GM19238 (cell line): ENCODE data around the gene RET.

ENCODE experiments used
- DNase-seq: peaks from one replicate; pipeline ENCODE4 v3.0.0; 2011; ENCODE audit warnings: low spot score; ENCODE audit not compliant: insufficient read length

RET gene

DNA sequence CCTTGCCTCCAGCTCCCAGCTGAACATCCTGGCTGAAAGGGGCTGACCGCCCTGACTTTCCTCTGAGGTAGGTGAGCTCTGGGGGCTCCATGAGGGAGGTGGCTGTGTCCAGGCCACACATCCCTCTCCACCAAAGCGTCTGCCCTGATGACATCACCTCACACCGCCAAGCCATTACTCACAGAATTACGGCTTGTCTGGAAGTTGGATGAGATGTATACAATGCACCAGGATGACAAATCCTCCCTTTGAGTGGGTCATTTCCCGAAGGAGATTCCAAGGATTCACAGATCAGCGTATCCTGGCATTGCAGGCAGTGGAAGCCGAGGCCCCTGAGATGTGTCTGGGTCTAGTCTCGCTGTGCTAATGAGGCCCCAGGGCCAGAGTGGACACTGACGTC lies 15.1 kb upstream of the RET start:
- DNase-seq = no peak

GRCh38 chr10:43062402-43063160 lies 14.3 kb upstream of the RET start:
- DNase-seq = no peak

DNA sequence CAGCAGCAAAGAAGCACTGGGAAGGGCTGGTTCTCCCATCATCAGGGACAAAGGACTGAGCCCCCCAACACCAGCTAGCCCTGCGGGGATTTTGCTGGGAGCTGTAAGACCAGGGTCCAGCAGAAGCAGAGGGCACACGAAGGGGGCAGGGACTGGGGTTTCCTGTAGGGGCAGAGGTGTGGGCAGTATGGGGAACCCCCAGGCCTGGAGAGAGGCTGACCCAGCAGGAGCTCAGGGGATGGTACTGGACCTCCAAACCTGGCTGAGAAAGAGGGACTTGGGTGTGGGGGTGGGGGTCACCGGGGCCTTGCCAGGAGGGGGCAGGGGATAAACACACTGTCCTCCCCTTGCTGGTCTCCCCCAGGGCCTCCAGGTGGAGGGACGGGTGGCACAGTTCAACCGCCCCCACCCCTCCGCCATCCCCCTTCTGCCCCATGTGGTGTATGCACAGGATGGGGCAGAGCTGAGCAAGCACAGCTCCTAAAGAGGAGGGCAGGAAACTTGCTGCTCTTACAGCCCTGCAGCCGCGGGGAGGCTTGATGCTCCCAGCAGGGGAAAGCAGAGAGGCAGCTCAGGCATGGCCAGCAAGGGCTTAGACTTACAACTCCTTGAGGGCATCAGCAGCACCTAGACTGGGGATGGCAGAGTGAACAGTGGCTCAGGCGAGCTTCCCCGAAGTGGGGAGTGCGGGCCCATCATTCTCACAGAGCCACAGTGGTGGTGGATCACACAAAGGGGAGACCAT lies 12.4 kb upstream of the RET start:
- DNase-seq = no peak

- DNase-seq = no peak
Measured at GRCh38 chr10:43065234-43065633, 11.6 kb upstream of the RET start.

DNA sequence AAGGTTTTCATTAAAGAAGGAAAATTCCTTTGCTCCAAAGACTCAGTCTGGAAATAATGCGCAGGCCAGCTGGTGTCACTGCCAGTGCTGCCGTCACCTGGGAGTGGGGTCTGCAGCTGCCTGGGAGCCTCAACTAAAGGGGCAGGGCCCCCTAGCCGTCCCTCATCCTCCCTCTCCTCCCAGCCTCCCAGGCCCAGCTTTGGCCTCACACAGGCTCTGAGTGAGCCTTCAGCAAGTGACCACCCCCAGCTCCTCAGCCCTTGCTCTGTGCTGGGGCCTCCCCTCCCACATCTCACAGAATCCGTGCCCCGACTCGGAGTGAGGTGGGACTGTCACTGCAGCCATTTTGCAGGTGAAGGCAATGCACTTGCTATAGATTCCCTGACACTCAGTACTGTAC lies 11.1 kb upstream of the RET start:
- no peak for DNase-seq

GRCh38 chr10:43066481-43066880 lies 10.4 kb upstream of the RET start:
- DNase-seq = no peak

- DNase-seq = no peak
Measured at GRCh38 chr10:43067391-43068135, 9.3 kb upstream of the RET start.

- DNase-seq = no peak
Measured at GRCh38 chr10:43068136-43068395, 8.8 kb upstream of the RET start.

- no peak for DNase-seq
Measured at GRCh38 chr10:43068471-43069210, 8.2 kb upstream of the RET start.

DNA sequence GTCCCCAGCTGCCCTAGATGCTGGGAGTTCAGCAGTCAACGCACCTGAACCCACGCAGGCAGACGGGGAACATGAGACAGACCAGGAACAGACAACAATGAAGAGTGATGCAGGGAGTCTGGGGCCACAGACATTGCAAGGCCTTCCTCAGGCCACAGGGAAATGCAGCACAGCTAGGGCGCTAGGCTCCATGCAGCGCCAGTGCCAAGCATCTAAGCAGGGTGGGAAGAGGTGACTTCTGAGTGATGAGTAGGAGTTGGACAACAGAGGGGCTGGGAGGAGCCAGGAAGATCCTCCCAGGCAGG lies 7.7 kb upstream of the RET start:
- DNase-seq = no peak

DNA sequence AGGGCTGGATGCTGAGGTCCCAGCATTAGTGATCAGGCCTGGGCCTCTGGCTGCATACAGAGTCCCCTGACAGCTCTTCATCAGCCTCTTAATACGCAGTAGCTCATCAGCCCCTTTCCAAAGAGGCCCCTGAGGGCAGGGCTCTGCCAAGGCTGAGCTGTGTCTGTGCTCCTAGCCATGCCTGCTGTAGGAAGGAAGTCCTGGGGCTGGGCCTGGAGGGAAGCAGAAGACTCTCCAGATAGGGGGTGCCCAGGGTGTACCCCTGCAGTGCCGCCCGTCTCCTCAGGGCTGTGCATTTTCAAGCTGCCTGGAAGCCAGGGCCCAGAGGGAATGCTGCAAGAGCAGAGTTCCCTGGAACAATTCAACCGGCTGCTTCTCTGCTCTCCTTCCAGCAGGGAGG lies 7.3 kb upstream of the RET start:
- DNase-seq = no peak

DNA sequence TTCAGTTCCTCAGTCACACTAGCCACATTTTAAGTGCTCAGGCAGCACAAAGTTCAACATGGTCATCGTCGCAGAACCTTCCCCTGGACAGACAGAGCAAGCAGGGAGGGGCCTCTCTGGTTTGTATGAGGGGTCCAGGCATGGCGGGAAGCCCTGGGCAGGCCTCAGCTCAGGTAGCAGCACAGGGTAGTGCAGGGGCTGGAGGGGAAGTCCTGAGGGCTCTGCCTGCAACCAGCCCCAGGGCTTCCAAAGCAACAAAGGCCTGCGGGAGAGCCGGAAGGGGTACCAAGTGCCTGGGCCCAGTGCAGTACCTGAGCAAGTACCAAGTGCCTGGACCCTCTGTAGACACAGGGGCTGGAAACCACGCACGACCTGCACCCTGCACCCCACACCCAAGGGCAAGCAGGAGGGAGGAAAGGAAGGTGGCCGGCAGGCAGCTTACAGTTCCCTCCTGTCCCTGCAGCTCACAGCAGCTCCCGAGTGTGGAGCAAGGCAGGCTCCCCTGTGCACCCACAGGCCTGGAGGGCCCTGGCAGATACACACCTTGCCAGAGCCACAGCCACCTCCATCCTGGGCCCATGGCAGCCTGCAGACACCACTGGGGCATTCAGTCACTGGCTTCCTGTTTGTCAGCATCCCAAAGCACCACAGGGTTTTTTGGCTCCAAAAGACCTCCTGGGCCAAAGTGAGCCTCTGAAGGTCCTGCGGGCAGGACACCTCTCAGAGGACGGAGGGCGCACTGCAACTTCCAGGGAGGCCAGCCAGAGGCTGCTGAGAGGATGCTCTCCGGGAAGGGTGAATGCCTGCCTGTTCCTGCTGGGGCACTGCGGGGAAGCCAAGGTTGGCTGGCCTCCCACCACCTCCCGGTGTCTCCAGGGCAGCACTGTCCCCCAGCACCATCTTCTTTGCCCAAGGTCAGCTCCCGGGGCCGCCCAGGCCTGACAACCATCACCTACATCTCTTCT lies 6.5 kb upstream of the RET start:
- DNase-seq = no peak

DNA sequence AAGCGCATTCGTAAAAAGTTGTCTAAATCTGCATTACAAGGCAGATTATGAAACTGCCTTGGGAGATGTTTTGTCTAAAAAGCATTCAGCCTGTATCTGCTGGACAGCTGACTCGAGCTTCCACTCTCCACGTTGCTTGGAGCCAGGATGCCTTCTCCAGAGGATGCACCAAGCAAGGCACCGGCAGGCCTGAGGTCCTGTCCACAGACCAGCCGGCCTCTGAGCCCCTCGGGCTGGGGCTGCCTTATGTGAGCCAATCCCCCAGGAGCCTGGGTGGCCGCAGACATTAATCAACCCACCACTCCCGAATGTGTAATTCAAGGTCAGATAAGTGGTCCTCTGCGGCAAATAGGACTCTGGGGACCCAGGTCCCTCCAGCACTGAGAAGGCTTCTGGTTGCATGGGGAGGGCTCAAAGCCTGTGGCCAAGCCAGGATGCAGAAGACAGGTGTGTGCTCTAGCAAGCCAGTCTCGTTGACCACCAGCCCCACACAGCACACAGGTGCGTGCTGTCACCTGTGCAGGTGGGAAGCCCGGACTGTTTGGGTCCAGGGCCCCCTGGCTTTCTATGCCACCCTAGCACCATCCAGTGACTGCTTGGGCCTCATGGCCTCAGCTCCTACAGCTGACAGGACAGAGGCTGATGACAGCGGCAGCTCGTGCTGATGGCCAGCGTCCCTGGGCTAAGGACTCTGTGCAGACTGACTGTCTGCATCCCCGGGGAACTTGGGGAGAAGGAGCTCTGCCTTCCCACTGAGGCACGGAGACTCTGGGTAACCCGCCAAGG lies 4.8 kb upstream of the RET start:
- no peak for DNase-seq

DNA sequence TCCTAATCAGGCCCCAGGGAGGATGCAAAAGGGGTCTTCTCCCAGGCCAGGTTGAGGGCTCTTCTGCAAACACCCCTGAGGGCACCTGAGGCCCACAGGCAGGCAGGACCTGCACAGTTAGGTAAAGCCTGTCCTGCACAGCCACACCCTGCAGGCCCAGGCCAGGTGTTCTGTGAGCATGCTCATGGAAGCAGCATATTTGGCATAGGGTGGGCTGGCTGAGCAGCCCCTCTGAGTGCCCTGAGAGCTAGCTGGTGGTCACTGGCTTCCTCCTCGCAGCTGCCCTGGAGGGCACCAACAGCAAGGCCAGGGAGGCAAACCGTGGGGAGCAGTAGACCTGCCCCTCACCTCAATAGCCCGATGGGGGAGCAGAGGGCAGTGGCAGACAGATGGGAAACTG lies 3.7 kb upstream of the RET start:
- no peak for DNase-seq

- DNase-seq = no peak
Measured at GRCh38 chr10:43073721-43074120, 3.1 kb upstream of the RET start.

DNA sequence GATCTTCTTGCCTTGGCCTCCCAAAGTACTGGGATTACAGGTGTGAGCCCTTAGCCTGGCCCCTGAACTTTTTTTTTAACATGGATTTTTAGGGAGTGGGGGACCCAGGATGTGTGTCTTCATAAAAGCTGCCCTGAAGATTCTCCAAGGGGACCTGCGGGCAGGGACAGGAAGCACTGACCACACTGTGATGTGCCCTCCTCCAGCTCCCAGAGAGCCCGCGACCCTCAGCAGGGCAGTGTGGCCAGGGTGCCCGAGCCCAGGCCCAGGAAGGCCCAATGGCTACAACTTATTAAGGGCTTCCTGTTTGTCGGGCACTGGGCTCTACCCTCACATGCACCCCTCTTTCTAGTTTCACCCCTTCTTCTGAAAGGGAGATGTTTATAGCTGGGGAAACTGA lies 2.5 kb upstream of the RET start:
- DNase-seq = no peak

- DNase-seq = no peak
Measured at GRCh38 chr10:43074827-43075611, 1.9 kb upstream of the RET start.

DNA sequence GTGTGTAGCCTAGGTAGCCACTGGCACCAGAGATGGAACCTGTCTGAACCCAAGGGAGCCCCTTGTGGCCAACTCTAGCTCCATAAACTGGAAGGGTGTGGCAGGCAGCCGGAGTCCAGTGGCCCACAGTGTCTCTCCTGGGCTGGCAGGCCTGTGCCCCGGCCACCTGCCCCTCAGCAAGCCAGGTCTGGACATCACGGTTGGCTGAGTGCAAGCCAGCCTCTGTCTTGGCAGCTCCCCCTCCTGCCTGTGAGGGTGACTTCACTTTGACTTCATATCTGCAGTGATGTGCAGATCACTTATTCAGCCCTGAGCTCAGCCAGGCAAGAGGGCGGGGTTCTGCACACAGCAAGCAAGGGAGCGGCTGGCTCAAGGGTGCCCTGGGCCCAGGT lies 1.3 kb upstream of the RET start:
- DNase-seq = no peak

GRCh38 chr10:43076311-43076875 lies 476 bp upstream of the RET start:
- DNase-seq = no peak
